Measurements from ENCODE around the gene DCN. TPM values are rescaled to one million over a fixed set of nuclear protein-coding genes. Genes with fewer than 3 reads are reported as not detected.

Gene DCN
- total RNA-seq, 2 donors from 2014 or later = 79.0 to 240 TPM

- intact Hi-C loops (cut with DNase I) = no loop called here
- no peak overlapping the region for H3K27ac ChIP-seq
- TF ChIP-seq CTCF (IDR thresholded peaks at IDR 0.05) = no peak
Observed at GRCh38 chr12:91203610-91204009, 21.0 kb upstream of the DCN start.

GRCh38 chr12:91202390-91202789 lies 19.8 kb upstream of the DCN start:
- no peak overlapping the region for H3K9ac ChIP-seq (ENCODE audit: low read depth in 2 of 2, low read length in 2 of 2)

More at GRCh38 chr12:91203610-91204009, 21.0 kb upstream of the DCN start:
- no peaks in the 10 kb centered on the region for H3K9me3 ChIP-seq
- no peaks in the 10 kb centered on the region for H3K36me3 ChIP-seq
- H3K9ac ChIP-seq (ENCODE audit: low read depth in 2 of 2, low read length in 2 of 2) = no peak overlapping the region
- DNase-seq = no peak
- no peak overlapping the region for H3K4me3 ChIP-seq
- H3K4me1 ChIP-seq = no peaks in the 10 kb centered on the region
- H3K27me3 ChIP-seq = no peaks in the 10 kb centered on the region

GRCh38 chr12:91196436-91196835 lies 13.8 kb upstream of the DCN start:
- no peaks in the 10 kb centered on the region for H3K9me3 ChIP-seq
- no peaks in the 10 kb centered on the region for H3K27me3 ChIP-seq
- no peaks in the 10 kb centered on the region for H3K36me3 ChIP-seq
- no peak for TF ChIP-seq CTCF (IDR thresholded peaks at IDR 0.05)
- H3K4me1 ChIP-seq = no peaks in the 10 kb centered on the region
- H3K9ac ChIP-seq (ENCODE audit: low read depth in 2 of 2, low read length in 2 of 2) = no peak overlapping the region
- no peak for DNase-seq
- no peak overlapping the region for H3K4me3 ChIP-seq
- intact Hi-C loops (cut with DNase I) = no loop called here
- no peak overlapping the region for H3K27ac ChIP-seq

More at GRCh38 chr12:91202390-91202789, 19.8 kb upstream of the DCN start:
- no peak overlapping the region for H3K4me3 ChIP-seq
- no peak for TF ChIP-seq CTCF (IDR thresholded peaks at IDR 0.05)
- no peak for DNase-seq
- no peaks in the 10 kb centered on the region for H3K4me1 ChIP-seq
- H3K27me3 ChIP-seq = no peaks in the 10 kb centered on the region
- no peak overlapping the region for H3K27ac ChIP-seq
- H3K9me3 ChIP-seq = no peaks in the 10 kb centered on the region
- intact Hi-C loops (cut with DNase I) = no loop called here
- no peaks in the 10 kb centered on the region for H3K36me3 ChIP-seq

- Histone ChIP-seq H3K36me3 (no peaks in the 10 kb centered on the region), H3K27ac (no peak overlapping the region), H3K9ac (ENCODE audit: low read depth in 2 of 2, low read length in 2 of 2) (no peak overlapping the region), H3K4me3 (no peak overlapping the region), H3K27me3 (no peaks in the 10 kb centered on the region), H3K4me1 (no peaks in the 10 kb centered on the region), H3K9me3 (no peaks in the 10 kb centered on the region)
- no peak for DNase-seq
- intact Hi-C loops (cut with DNase I) = no loop called here
- no peak for TF ChIP-seq CTCF (IDR thresholded peaks at IDR 0.05)
Observed at GRCh38 chr12:91194500-91194899, 11.9 kb upstream of the DCN start.

GRCh38 chr12:91191513-91192111 lies 9.0 kb upstream of the DCN start:
- Histone ChIP-seq H3K4me3 (no peak overlapping the region), H3K27ac (no peak overlapping the region), H3K4me1 (no peaks in the 10 kb centered on the region), H3K36me3 (no peaks in the 10 kb centered on the region), H3K9me3 (no peaks in the 10 kb centered on the region), H3K9ac (ENCODE audit: low read depth in 2 of 2, low read length in 2 of 2) (no peak overlapping the region), H3K27me3 (no peaks in the 10 kb centered on the region)
- intact Hi-C loops (cut with DNase I) = no loop called here
- no peak for DNase-seq
- no peak for TF ChIP-seq CTCF (IDR thresholded peaks at IDR 0.05)

All from colonic mucosa (tissue), 4 donors.